GM21515 (cell line): ENCODE results near the gene ATP8B4.

ENCODE experiments used
- ATAC-seq: cut with Tn5 transposase; IDR thresholded peaks from one replicate; pipeline ENCODE4 v1.9.1; 2021; ENCODE audit not compliant: unreplicated experiment

Gene ATP8B4

DNA sequence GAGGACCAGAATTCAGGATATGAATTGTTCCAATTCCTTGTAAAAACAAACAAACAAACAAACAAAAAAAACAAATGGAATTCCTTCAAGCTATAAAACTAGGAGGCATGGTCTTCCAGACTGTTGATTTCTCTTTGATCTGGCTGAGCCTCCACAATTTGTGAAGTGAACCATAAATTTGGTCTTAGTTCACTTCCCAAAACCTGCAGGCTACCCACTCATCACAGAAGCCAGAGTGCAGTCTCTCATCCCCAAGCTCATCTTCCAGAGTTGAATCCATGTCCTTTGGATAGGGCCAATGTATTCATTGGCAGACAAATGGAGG lies 294.3 kb downstream of the ATP8B4 start:
- no peak for ATAC-seq

- no peak for ATAC-seq
Measured at GRCh38 chr15:49823987-49824774, 294.9 kb downstream of the ATP8B4 start.

DNA sequence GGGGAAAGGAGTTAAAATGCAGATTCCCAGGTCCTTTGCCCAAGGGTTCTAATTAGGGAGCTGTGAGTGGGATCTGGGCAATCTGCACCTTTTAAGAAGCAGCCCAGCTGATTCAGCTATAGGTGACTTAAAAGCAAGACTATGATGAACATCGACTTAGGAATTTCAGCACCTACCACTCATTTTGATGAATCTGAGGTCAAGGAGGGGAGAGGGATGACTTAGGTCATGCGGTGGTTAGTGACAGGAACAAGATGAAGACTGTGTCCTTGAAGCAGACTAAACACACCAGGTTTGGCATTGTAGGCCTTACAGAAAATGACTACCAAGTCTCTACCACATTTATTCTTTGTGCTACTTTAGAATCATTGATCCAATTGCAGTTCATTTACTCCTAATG lies 301.9 kb downstream of the ATP8B4 start:
- ATAC-seq = no peak

GRCh38 chr15:49815950-49816349 lies 303.1 kb downstream of the ATP8B4 start:
- ATAC-seq = no peak

DNA sequence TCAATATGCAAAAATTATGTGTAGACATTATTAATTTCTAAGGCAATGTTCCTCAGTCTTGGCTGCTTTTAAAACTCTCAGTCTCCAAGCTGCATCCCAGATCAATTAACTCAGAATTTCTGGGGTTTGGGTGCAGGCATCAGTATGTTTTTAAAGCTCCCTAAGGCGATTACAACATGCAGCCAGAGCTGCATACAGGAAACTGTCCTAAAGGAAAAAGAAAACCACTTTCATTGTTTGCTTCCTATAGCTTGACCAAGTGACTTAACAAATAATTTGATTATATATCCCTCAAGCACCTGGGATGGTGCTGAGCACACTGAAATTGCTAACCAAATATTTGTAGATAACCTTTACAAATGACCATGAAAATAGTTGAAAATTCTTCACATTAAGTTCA lies 303.5 kb downstream of the ATP8B4 start:
- no peak for ATAC-seq

DNA sequence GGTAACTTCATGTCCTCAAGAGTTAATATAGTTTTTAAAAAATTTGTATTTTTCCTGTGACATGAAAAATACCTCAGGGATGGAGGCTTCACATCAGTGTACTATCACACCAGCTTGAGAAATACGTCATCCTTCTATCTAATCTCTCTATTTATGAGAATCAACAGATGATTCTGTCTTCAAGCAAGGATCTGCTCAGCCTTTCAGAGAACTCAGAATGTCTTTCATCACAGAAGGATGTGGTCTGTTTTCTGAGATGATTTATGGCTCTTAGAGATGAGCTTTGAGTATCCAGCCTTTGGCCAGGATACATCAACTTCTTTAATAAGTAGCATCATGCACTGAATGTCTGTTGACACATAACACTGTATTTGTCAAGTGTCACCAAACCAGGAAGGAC lies 304.3 kb downstream of the ATP8B4 start:
- ATAC-seq = no peak

DNA sequence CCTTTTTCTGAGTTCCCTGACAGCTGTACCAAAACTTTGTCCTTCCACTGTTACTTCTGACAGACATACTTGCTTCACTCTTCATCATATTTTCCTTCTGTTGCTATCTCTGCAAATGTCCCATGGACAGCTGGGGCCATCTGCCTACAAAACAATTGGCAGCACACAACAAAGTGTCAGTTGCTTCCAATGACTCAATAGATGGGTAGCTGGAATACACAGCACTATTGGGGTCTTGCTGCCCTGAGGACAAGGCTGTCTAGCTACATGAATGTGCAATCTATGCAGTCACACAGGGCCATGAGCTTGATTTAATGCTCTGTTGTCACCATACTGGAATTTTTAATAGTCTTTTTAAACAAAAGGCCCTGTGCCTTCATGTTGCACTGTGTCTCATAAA lies 305.4 kb downstream of the ATP8B4 start:
- no peak for ATAC-seq

DNA sequence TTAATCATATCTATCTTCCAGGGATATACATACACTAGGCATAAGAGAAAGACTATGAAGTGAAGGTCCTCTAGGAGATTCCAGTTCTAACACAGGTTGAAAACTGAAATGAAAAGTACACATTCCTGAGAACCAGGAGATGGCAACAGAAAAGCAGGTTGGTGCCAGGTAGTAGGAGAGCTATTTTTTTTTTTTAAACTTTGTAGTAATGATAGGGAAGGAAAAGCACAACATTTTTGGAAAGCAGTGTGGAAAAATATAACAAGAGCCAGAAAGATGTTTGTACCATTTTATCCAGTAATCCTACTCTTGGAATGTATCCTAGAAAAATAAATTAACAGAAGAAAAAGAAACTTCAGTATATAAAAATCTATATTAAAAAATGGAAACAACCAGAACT lies 308.3 kb downstream of the ATP8B4 start:
- ATAC-seq = no peak

DNA sequence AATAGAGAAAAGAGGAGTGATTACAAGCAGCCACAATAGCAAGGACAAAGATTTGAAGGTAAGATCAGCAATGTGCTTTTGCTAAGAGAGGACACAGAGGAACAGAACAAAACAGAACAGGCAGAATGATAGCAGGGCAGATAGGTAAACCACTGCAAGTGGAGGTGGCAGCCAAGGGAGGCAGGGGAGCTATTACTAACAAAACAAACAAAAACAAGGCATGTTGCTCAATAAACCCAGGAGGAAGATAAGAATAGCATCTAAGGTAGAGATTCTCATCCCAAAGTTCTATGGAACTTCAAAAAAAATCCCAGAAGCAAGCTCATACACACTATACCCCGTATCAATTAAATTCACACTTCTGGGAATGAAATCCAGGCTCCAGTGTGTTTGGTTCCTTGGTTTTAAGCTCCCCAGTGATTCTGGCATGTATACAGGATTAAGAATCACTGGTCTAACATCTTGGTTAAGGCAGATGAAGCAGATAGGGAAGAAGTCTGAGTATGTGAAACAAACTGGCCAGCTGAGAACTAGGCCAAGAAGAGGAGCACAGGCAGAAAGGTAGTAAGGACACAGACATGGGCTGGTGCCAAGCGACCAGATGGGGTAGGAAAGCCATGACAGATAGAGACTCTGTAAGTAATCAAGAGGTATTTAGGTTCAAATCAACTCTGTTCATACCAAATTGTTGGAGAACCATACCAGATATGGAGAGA lies 309.0 kb downstream of the ATP8B4 start:
- no peak for ATAC-seq

GRCh38 chr15:49808341-49808740 lies 310.7 kb downstream of the ATP8B4 start:
- no peak for ATAC-seq
